ENCODE results near the gene HOXA4. TPM values are rescaled to one million over a fixed set of nuclear protein-coding genes. Genes with fewer than 3 reads are reported as not detected.

The HOXA4 gene
- total RNA-seq, 5 donors from 2014 or later (not counting 1 experiment from before 2014, with no cell fraction given) = 0.25 to 0.38 (median 0.36) TPM; not detected in 2

DNA sequence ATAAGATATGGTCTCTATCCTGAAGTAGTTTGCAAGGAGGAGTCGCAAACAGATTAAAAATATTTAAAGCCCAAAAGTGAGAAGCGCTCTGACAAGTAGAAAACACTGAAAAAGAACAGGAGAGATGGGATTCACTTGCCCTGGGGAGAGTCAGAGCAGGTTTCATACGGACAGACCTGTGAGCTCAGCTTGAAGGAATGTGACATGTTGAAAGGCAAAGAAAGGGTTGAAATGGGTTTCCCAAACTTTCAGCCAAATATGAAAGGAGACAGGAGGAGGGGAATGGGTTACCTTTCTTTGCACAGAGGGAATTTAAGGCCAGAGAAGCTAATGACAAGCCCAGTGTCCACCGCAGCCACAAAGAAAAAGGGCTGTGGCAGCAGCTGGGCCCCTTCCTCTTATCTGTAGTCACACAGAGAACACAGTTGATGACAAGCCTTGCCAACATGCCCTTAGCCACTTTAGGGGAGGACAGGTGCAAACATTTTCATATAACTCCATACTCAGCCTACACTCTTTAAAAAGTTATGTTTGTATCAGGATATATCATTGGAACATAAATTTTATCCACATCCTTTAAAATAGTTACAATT lies 49.6 kb downstream of the HOXA4 start:
- Mint-ChIP-seq H3K36me3 (no peaks in the 10 kb centered on the region), H3K27me3 (peaks cover 5 to 11% of the 10 kb centered on the region in 2 donors), H3K27ac (no peak overlapping the region), H3K4me1 (no peaks in the 10 kb centered on the region), H3K9me3 (no peaks in the 10 kb centered on the region), H3K4me3 (no peak overlapping the region)
- POLR2A ChIA-PET = no interaction called here
- Histone ChIP-seq H3K36me3 (ENCODE audit: control insufficient read depth in 2 of 2, extremely low read depth in 1 of 2, insufficient read depth in 1 of 2, low read length in 1 of 2) (no peaks in the 10 kb centered on the region), H3K4me3 (ENCODE audit: control insufficient read depth in 1 of 2, extremely low read depth in 1 of 2, low read length in 1 of 2) (no peak overlapping the region), H3K9me3 (no peaks in the 10 kb centered on the region), H3K27ac (ENCODE audit: low read length) (no peak overlapping the region), H3K27me3 (replicated peaks in 1 of 2; ENCODE audit: control insufficient read depth in 2 of 2, extremely low read depth in 1 of 2, insufficient read depth in 2 of 2, low read length in 1 of 2) (peaks cover 3 to 9% of the 10 kb centered on the region in 2 experiments), H3K4me1 (ENCODE audit: control insufficient read depth in 1 of 2, extremely low read depth in 1 of 2, insufficient read depth in 2 of 2, low read length in 2 of 2) (no peaks in the 10 kb centered on the region)
- no peak for DNase-seq
- CTCF ChIA-PET = no interaction called here
- no peak for ATAC-seq (replicated peaks in 1 of 4)
- WGBS (ENCODE audit: insufficient coverage) = 100% methylated on average over 3 of the region's 4 CpGs

DNA sequence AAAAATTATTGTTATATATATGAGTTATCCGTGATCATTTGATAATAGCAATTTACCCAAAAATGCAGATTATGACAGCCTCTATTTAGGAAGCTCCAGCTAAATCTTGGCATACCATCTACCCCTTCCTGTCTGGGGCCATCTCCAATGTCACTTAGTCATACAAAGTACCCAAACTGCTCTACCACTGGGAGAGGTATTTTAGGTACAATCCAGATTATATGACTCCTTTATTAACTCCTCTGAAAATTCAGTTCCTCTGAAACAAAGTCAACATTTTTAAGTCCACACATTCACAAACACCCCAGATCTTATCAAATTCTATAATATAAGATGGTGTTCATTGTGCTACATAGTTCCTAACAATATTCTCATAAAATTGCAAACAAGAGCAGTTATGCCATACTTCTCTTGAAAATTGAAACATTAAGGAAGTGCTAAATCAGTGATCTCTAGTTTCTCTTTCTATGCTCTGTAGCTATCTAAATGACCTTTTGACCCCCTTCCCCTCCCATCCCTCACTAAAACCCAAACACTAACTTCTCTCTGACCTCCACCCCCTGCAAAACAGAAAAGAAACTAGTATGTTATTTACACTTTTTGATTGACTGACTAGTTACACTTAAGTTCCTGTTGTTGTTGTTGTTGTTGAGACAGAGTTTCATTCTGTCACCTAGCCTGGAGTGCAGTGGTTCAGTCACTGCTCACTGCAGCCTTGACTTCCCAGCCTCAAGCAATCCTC lies 51.2 kb downstream of the HOXA4 start:
- Mint-ChIP-seq H3K27me3 (peaks cover 7 to 10% of the 10 kb centered on the region in 2 donors), H3K27ac (no peak overlapping the region), H3K4me1 (no peaks in the 10 kb centered on the region), H3K4me3 (no peak overlapping the region), H3K36me3 (no peaks in the 10 kb centered on the region), H3K9me3 (no peaks in the 10 kb centered on the region)
- Histone ChIP-seq H3K4me1 (ENCODE audit: control insufficient read depth in 1 of 2, extremely low read depth in 1 of 2, insufficient read depth in 2 of 2, low read length in 2 of 2) (no peaks in the 10 kb centered on the region), H3K27me3 (replicated peaks in 1 of 2; ENCODE audit: control insufficient read depth in 2 of 2, extremely low read depth in 1 of 2, insufficient read depth in 2 of 2, low read length in 1 of 2) (peaks cover 0 to 8% of the 10 kb centered on the region in 2 experiments), H3K4me3 (ENCODE audit: control insufficient read depth in 1 of 2, extremely low read depth in 1 of 2, low read length in 1 of 2) (no peak overlapping the region), H3K27ac (ENCODE audit: low read length) (no peak overlapping the region), H3K9me3 (no peaks in the 10 kb centered on the region), H3K36me3 (ENCODE audit: control insufficient read depth in 2 of 2, extremely low read depth in 1 of 2, insufficient read depth in 1 of 2, low read length in 1 of 2) (no peaks in the 10 kb centered on the region)
- DNase-seq (no peak), ATAC-seq (replicated peaks in 1 of 4) (no peak)
- no CpG with 5 or more reads among the region's 1 CpG for WGBS (ENCODE audit: insufficient coverage)
- ChIA-PET CTCF (no interaction called here), POLR2A (no interaction called here)

DNA sequence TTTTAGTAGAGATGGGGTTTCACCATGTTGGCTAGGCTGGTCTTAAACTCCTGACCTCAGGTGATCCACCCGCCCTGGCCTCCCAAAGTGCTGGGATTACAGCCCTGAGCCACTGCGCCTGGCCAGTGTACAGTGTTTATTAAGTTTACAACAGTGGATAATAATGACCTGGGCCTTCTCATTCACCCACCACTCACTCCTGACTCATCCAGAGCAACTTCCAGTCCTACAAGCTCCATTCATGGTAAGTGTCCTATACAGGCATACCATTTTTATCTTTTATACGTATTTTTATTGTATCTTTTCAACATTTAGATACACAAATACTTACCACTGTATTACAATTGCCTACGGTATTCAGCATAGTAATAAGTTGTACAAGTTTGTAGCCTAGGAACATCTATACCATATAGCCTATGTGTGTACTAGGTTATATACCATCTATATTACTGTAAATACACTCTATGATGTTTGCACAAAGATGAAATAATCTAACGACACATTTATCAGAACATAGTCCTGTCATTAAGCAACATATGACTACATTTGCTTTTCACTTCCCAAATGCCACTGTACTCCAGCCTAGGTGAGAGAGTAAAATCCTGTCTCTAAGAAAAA lies 51.8 kb downstream of the HOXA4 start:
- ATAC-seq (replicated peaks in 1 of 4) = no peak
- no peak overlapping the region for H3K4me3 ChIP-seq (ENCODE audit: control insufficient read depth in 1 of 2, extremely low read depth in 1 of 2, low read length in 1 of 2)

More for the DNA sequence above, 51.8 kb downstream of the HOXA4 start:
- peaks cover 3 to 12% of the 10 kb centered on the region in 2 donors for H3K27me3 Mint-ChIP-seq
- H3K4me1 ChIP-seq (ENCODE audit: control insufficient read depth in 1 of 2, extremely low read depth in 1 of 2, insufficient read depth in 2 of 2, low read length in 2 of 2) = no peaks in the 10 kb centered on the region
- H3K4me3 Mint-ChIP-seq = no peak overlapping the region
- no peaks in the 10 kb centered on the region for H3K36me3 ChIP-seq (ENCODE audit: control insufficient read depth in 2 of 2, extremely low read depth in 1 of 2, insufficient read depth in 1 of 2, low read length in 1 of 2)
- POLR2A ChIA-PET = no interaction called here
- no peaks in the 10 kb centered on the region for H3K36me3 Mint-ChIP-seq
- no peak overlapping the region for H3K27ac ChIP-seq (ENCODE audit: low read length)
- H3K27me3 ChIP-seq (replicated peaks in 1 of 2; ENCODE audit: control insufficient read depth in 2 of 2, extremely low read depth in 1 of 2, insufficient read depth in 2 of 2, low read length in 1 of 2) = peaks cover 0 to 8% of the 10 kb centered on the region in 2 experiments
- no peak overlapping the region for H3K27ac Mint-ChIP-seq
- no peak for DNase-seq
- H3K9me3 Mint-ChIP-seq = no peaks in the 10 kb centered on the region
- no CpG with 5 or more reads among the region's 5 CpGs for WGBS (ENCODE audit: insufficient coverage)
- H3K4me1 Mint-ChIP-seq = no peaks in the 10 kb centered on the region
- no peaks in the 10 kb centered on the region for H3K9me3 ChIP-seq
- CTCF ChIA-PET = no interaction called here

Other genes starting within 250 kb of the HOXA4 start
- under 1 TPM; 0.28 to 0.66 (median 0.54) TPM for gene HOXA1, start 34.8 kb downstream of the HOXA4 start, total RNA-seq
- gene HOXA2, start 28.1 kb downstream of the HOXA4 start, total RNA-seq = not detected
- under 1 TPM in 2 of 5 donors, not detected in 3; 0.18 to 0.32 TPM for gene HOXA5, start 12.9 kb upstream of the HOXA4 start, total RNA-seq
- gene HOXA6, start 17.0 kb upstream of the HOXA4 start, total RNA-seq = under 1 TPM in 2 of 5 donors, not detected in 3; 0.50 to 0.65 TPM
- gene HOXA3, start 21.8 kb upstream of the HOXA4 start, total RNA-seq = 1 to 10 TPM in 1 of 5 donors, under 1 TPM in 1, not detected in 3; 0.79 to 1.4 TPM
- gene HOXA7, start 25.9 kb upstream of the HOXA4 start, total RNA-seq = under 1 TPM in 1 of 5 donors, not detected in 4; 0.67 TPM
- gene HOXA9, start 34.8 kb upstream of the HOXA4 start, total RNA-seq = under 1 TPM; 0.57 to 0.95 (median 0.79) TPM
- under 1 TPM in 3 of 5 donors, not detected in 2; 0.36 to 0.75 (median 0.51) TPM for gene HOXA10, start 43.6 kb upstream of the HOXA4 start, total RNA-seq
- not detected for gene HOXA11, start 54.5 kb upstream of the HOXA4 start, total RNA-seq
- not detected for gene HOXA13, start 69.3 kb upstream of the HOXA4 start, total RNA-seq
- gene EVX1, start 112.0 kb upstream of the HOXA4 start, total RNA-seq = under 1 TPM in 1 of 5 donors, not detected in 4; 0.16 TPM